K562 (cell line): ENCODE results near the gene CXCL9. TPM values are rescaled to one million over a fixed set of nuclear protein-coding genes. Genes with fewer than 3 reads are reported as not detected.

ENCODE experiments used
- ATAC-seq: fragments of 200-7000 bp; cut with Tn5 transposase; 3 replicates; pipeline ENCODE4 v1.9.1; 2020; ENCODE audit warnings: moderate library complexity
- BruUV-seq: library from RNA; stranded (reverse); fragments of 400-500 nt; replicated peaks from 2 replicates; lab custom pipeline; 2021; lab: Mats Ljungman, UMichigan
- CTCF ChIA-PET: fragments of 300-600 bp; formaldehyde crosslinking; extraction: SDS; loops from one replicate; lab custom pipeline; 2021; ENCODE audit warnings: low intra/inter-chr PET ratio; lab: Yijun Ruan, JAX
- POLR2A ChIA-PET: fragments of 300-600, 350-650 bp; sonication (Branson Sonifier 250); formaldehyde crosslinking; extraction: SDS; loops from one replicate; lab custom pipeline; 2021; ENCODE audit warnings: antibody characterized with exemption, inconsistent platforms; lab: Yijun Ruan, JAX
- DNase-seq, 4 experiments: peaks; one replicate each; pipeline versions ENCODE4 v3.0.0 to v3.0.0-alpha.2; 2011 to 2018; ENCODE audit warnings: low spot score in 3 of 4, mixed read lengths in 3 of 4; ENCODE audit errors: extremely low read depth in 1 of 4
- FAIRE-seq: peaks from 2 replicates; lab custom pipeline; 2011; peaks lifted over from hg19 to GRCh38; lab: Jason Lieb, UNC
- H2AFZ ChIP-seq: 2 replicates; pipeline ENCODE4 v1.6.0; 2011; ENCODE audit warnings: low read depth, low read length, control low read depth, inconsistent platforms
- H3K27ac ChIP-seq: fragments of 200-600 bp; 3 replicates; pipeline ENCODE4 v1.8.0; 2011; ENCODE audit warnings: low read depth, mild to moderate bottlenecking, control low read depth, inconsistent platforms, low read length, moderate library complexity, mixed read lengths; ENCODE audit errors: extremely low read depth
- H3K27me3 ChIP-seq, 2 experiments: fragments of 300-600 bp in 1 of 2; 2 replicates in 1 of 2; 3 replicates in 1 of 2; pipeline versions ENCODE4 v1.6.0 to v1.8.0; 2011; ENCODE audit warnings: inconsistent platforms in 2 of 2, low read length in 2 of 2, mild to moderate bottlenecking in 1 of 2, mixed read lengths in 1 of 2, moderate library complexity in 1 of 2; ENCODE audit not compliant: control insufficient read depth in 2 of 2, insufficient read depth in 2 of 2
- H3K36me3 ChIP-seq: fragments of 300-600 bp; 3 replicates; pipeline ENCODE4 v1.8.0; 2011; ENCODE audit warnings: mild to moderate bottlenecking, low read length, inconsistent platforms; ENCODE audit not compliant: control insufficient read depth, insufficient read depth
- H3K4me1 ChIP-seq, 2 experiments: fragments of 200-600 bp in 1 of 2; replicated peaks in 1 of 2; 2 replicates in 1 of 2; 3 replicates in 1 of 2; pipeline versions ENCODE4 v1.5.1 to v1.8.0; 2011; ENCODE audit warnings: inconsistent platforms in 2 of 2, low read length in 2 of 2, mild to moderate bottlenecking in 1 of 2, mixed read lengths in 1 of 2, moderate library complexity in 1 of 2; ENCODE audit not compliant: control insufficient read depth in 2 of 2, insufficient read depth in 2 of 2
- H3K4me2 ChIP-seq: 2 replicates; pipeline ENCODE4 v1.6.1; 2011; ENCODE audit warnings: low read length, control low read depth, inconsistent platforms, mixed read lengths; ENCODE audit not compliant: insufficient read depth
- H3K4me3 ChIP-seq: fragments of 200-600 bp; sonication (generic), shearing (Covaris generic); 2 replicates; pipeline ENCODE4 v1.5.1; 2016; ENCODE audit warnings: control low read depth, inconsistent platforms
- H3K79me2 ChIP-seq: fragments of 200-600 bp; 3 replicates; pipeline ENCODE4 v1.8.0; 2011; ENCODE audit warnings: low read length, inconsistent platforms; ENCODE audit not compliant: control insufficient read depth, insufficient read depth
- H3K9ac ChIP-seq, 2 experiments: 2 replicates each; pipeline versions ENCODE4 v1.6.0 to v1.6.1; 2011; ENCODE audit warnings: low read depth in 2 of 2, low read length in 2 of 2, control low read depth in 1 of 2, inconsistent platforms in 1 of 2, mild to moderate bottlenecking in 1 of 2, mixed read lengths in 1 of 2; ENCODE audit not compliant: insufficient read depth in 1 of 2
- H3K9me1 ChIP-seq: one replicate; pipeline ENCODE4 v1.6.0; 2011; ENCODE audit warnings: inconsistent platforms, mild to moderate bottlenecking, low read length, moderate library complexity; ENCODE audit not compliant: control insufficient read depth, insufficient read depth
- H3K9me3 ChIP-seq: replicated peaks from 2 replicates; pipeline ENCODE4 v1.5.1; 2011; ENCODE audit warnings: low read depth, low read length, inconsistent platforms; ENCODE audit not compliant: control insufficient read depth, insufficient read depth
- H4K20me1 ChIP-seq: replicated peaks from 2 replicates; pipeline ENCODE4 v1.6.1; 2011; ENCODE audit warnings: low read length, inconsistent platforms, mixed read lengths; ENCODE audit not compliant: control insufficient read depth, insufficient read depth
- ZNF766 ChIP-seq: fragments of 200-800 bp; sonication (Bioruptor generic); conservative IDR thresholded peaks from 2 replicates; pipeline ENCODE4 v1.6.1; 2016; ENCODE audit warnings: missing genetic modification characterization, missing compliant biosample characterization
- WGBS: fragments of 100-300 bp; shearing (Covaris generic); methylation state at CpG from one replicate; pipeline ENCODE4 v1.1.6; 2016; ENCODE audit warnings: low coverage, mixed read lengths; ENCODE audit not compliant: insufficient coverage; ENCODE audit errors: missing lambda C conversion rate; 5-methylcytosine and 5-hydroxymethylcytosine counted together
- in situ Hi-C: fragments of 300-500 bp; cut with MboI; formaldehyde crosslinking; loops from 4 replicates; pipeline ENCODE4 v1.15.0; 2018; ENCODE audit warnings: inconsistent platforms, mixed read lengths
- intact Hi-C: fragments of 100-400 bp; cut with micrococcal nuclease; formaldehyde crosslinking; loops from 2 replicates; pipeline ENCODE4 v1.14.2; 2022
- polyA plus RNA-seq, 8 experiments: library from polyadenylated mRNA; depleted of rRNA in 4 of 8; stranded (reverse) in 5 of 8; unstranded in 3 of 8; fragments of >200 nt; fragmentation: Nextera tagmentation in 2 of 8; fragmentation: Illumina TruSeq in 1 of 8; extraction: Ambion mirVana in 2 of 8; extraction: Trizol in 1 of 8; gene quantifications; 2 replicates each; pipeline versions ENCODE4 v1.2.1 to v1.2.3, GENCODE V29; 2011 to 2014; ENCODE audit warnings: inconsistent platforms in 1 of 8, missing spikeins in 1 of 8
- total RNA-seq, 7 experiments: library from RNA; depleted of rRNA in 6 of 7; stranded (reverse); fragments of >200 nt in 6 of 7; fragmentation: Illumina TruSeq in 2 of 7; extraction: Trizol in 2 of 7; gene quantifications; 2 replicates each; pipeline versions ENCODE4 v1.2.1 to v1.2.3, GENCODE V29; 2011 to 2021; ENCODE audit warnings: low replicate concordance in 1 of 7
- TF ChIP-seq, protein P1 (sequence below): fragments of 250-450 bp; sonication (Bioruptor Pico); IDR thresholded peaks from 2 replicates; pipeline ENCODE4 v1.4.0; 2020; ENCODE audit warnings: mild to moderate bottlenecking

The CXCL9 gene
- total and polyA plus RNA-seq, 9 of the 15 experiments (the other 6 are each of a cell fraction or from before 2014, with no cell fraction given), result not detected

- WGBS, result 21% methylated on average over 11 of the region's 13 CpGs
- Histone ChIP-seq H3K79me2 (no peaks in the 10 kb centered on the region), H4K20me1 (no peaks in the 10 kb centered on the region), H3K9me1 (no peaks in the 10 kb centered on the region), H3K27ac (no peak overlapping the region), H3K4me1 (peaks cover 0 to 7% of the 10 kb centered on the region in 2 experiments; a peak in 3 of 5 replicates), H3K27me3 (peaks cover 0 to 8% of the 10 kb centered on the region in 2 experiments; a peak in 1 of 5 replicates), H3K9me3 (no peaks in the 10 kb centered on the region), H3K4me2 (no peak overlapping the region), H3K4me3 (no peak overlapping the region), H3K9ac (no peak overlapping the region), H2AFZ (peak overlapping the region; percentile 47), H3K36me3 (no peaks in the 10 kb centered on the region)
- intact Hi-C loops, result no loop called here
- ATAC-seq (peak; percentile 63), FAIRE-seq (no peak), DNase-seq (no peak)
- BruUV-seq, result no TSS peak
- TF ChIP-seq, protein P1, sequence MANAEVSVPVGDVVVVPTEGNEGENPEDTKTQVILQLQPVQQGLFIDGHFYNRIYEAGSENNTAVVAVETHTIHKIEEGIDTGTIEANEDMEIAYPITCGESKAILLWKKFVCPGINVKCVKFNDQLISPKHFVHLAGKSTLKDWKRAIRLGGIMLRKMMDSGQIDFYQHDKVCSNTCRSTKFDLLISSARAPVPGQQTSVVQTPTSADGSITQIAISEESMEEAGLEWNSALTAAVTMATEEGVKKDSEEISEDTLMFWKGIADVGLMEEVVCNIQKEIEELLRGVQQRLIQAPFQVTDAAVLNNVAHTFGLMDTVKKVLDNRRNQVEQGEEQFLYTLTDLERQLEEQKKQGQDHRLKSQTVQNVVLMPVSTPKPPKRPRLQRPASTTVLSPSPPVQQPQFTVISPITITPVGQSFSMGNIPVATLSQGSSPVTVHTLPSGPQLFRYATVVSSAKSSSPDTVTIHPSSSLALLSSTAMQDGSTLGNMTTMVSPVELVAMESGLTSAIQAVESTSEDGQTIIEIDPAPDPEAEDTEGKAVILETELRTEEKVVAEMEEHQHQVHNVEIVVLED, result no peak
- TF ChIP-seq ZNF766 (CRISPR knock-in tag), result 0 out of 2 replicates have a peak, but pooled peaks have one; percentile 44
- in situ Hi-C loops, result no loop called here
- CTCF ChIA-PET, result no interaction called here
- POLR2A ChIA-PET, result no interaction called here
Measured at GRCh38 chr4:76011700-76012387, 4.5 kb upstream of the CXCL9 start.
